Measurements from ENCODE around the gene BRK1.
A peak's percentile ranks its signal among the peaks of the same experiment; 100 is the strongest.
"Not testable (repeated sequence)": the region's sequence is repeated elsewhere in the genome, so short reads cannot be mapped to it uniquely, and the experiment has no call there.

The BRK1 gene

GRCh38 chr3:10115326-10116137, at the start of gene BRK1:
Gene BRK1, plus strand, starts transcription at chr3:10115675. Its CDS starts 27 bp downstream, at chr3:10115702.
- peak; percentile 98 for DNase-seq (ENCODE audit: low spot score)
- no peak for TF ChIP-seq CTCF (IDR thresholded peaks at IDR 0.05; ENCODE audit: extremely low read depth, insufficient read depth, missing control alignments)
- in situ Hi-C loops (cut with MboI; ENCODE audit: low pct_unique_long_range_greater_than_20kb, low sequenced_read_pairs, unreplicated experiment): no loop called here

GRCh38 chr3:10070077-10070476, 45.4 kb upstream of the BRK1 start:
- in situ Hi-C loops (cut with MboI; ENCODE audit: low pct_unique_long_range_greater_than_20kb, low sequenced_read_pairs, unreplicated experiment); DNase-seq (ENCODE audit: low spot score): not testable (repeated sequence)

- no peak for DNase-seq (ENCODE audit: low spot score)
- in situ Hi-C loops (cut with MboI; ENCODE audit: low pct_unique_long_range_greater_than_20kb, low sequenced_read_pairs, unreplicated experiment): no loop called here
- no peak for TF ChIP-seq CTCF (IDR thresholded peaks at IDR 0.05; ENCODE audit: extremely low read depth, insufficient read depth, missing control alignments)
These were observed 40.8 kb upstream of the BRK1 start for GRCh38 chr3:10074666-10075065.

GRCh38 chr3:10081871-10082270, 33.6 kb upstream of the BRK1 start:
- in situ Hi-C loops (cut with MboI; ENCODE audit: low pct_unique_long_range_greater_than_20kb, low sequenced_read_pairs, unreplicated experiment): no loop called here
- no peak for TF ChIP-seq CTCF (IDR thresholded peaks at IDR 0.05; ENCODE audit: extremely low read depth, insufficient read depth, missing control alignments)

GRCh38 chr3:10085738-10086137, 29.7 kb upstream of the BRK1 start:
- in situ Hi-C loops (cut with MboI; ENCODE audit: low pct_unique_long_range_greater_than_20kb, low sequenced_read_pairs, unreplicated experiment): no loop called here
- DNase-seq (ENCODE audit: low spot score): no peak
- no peak for TF ChIP-seq CTCF (IDR thresholded peaks at IDR 0.05; ENCODE audit: extremely low read depth, insufficient read depth, missing control alignments)

More at GRCh38 chr3:10081871-10082270, 33.6 kb upstream of the BRK1 start:
- DNase-seq (ENCODE audit: low spot score): no peak

GRCh38 chr3:10088256-10088655, 27.2 kb upstream of the BRK1 start:
- in situ Hi-C loops (cut with MboI; ENCODE audit: low pct_unique_long_range_greater_than_20kb, low sequenced_read_pairs, unreplicated experiment): no loop called here

More at GRCh38 chr3:10088256-10088655, 27.2 kb upstream of the BRK1 start:
- DNase-seq (ENCODE audit: low spot score): no peak
- no peak for TF ChIP-seq CTCF (IDR thresholded peaks at IDR 0.05; ENCODE audit: extremely low read depth, insufficient read depth, missing control alignments)

All from GM13977 (cell line).